Sigmoid colon (tissue), 7 donors: ENCODE measurements around the gene PRICKLE2. TPM values are rescaled to one million over a fixed set of nuclear protein-coding genes. Genes with fewer than 3 reads are reported as not detected.

Experiments used
- DNase-seq: peaks from one replicate; pipeline ENCODE4 v3.0.0-alpha.2; 2019
- H3K27ac ChIP-seq, 4 donors: fragments of 200-600 bp; sonication (generic); one replicate each; pipeline ENCODE4 v1.5.1; 2016 to 2019; ENCODE audit warnings: mild to moderate bottlenecking in 1 of 4
- H3K27me3 ChIP-seq, 3 donors: fragments of 200-600 bp; sonication (generic); one replicate each; pipeline ENCODE4 v1.5.1; 2019; ENCODE audit warnings: mild to moderate bottlenecking in 1 of 3
- H3K36me3 ChIP-seq, 4 donors: fragments of 200-600 bp; sonication (generic); one replicate each; pipeline ENCODE4 v1.5.1; 2016 to 2019
- H3K4me1 ChIP-seq, 4 donors: fragments of 200-600 bp; sonication (generic); one replicate each; pipeline ENCODE4 v1.5.1; 2017 to 2019
- H3K4me3 ChIP-seq, 4 donors: fragments of 200-600 bp; sonication (generic); one replicate each; pipeline ENCODE4 v1.5.1; 2017 to 2019; ENCODE audit warnings: mild to moderate bottlenecking in 2 of 4, moderate library complexity in 1 of 4
- H3K9me3 ChIP-seq, 4 donors: fragments of 200-600 bp in 3 of 4; sonication (generic) in 3 of 4; one replicate each; pipeline versions ENCODE4 v1.5.1 to v1.6.1; 2013 to 2019
- EP300 ChIP-seq, 4 donors: sonication (generic); formaldehyde crosslinking; IDR thresholded peaks; one replicate each; pipeline ENCODE4 v1.6.1; 2017; ENCODE audit warnings: antibody characterized with exemption in 4 of 4
- POLR2A ChIP-seq, 2 donors: fragments of 450-650 bp; IDR thresholded peaks; one replicate each; pipeline ENCODE4 v1.6.1; 2016; ENCODE audit warnings: antibody characterized with exemption in 2 of 2, mild to moderate bottlenecking in 2 of 2, moderate library complexity in 2 of 2
- POLR2AphosphoS5 ChIP-seq, 4 donors: sonication (generic); formaldehyde crosslinking; IDR thresholded peaks; one replicate each; pipeline ENCODE4 v1.6.1; 2017; ENCODE audit warnings: antibody characterized with exemption in 4 of 4
- WGBS, 2 donors: extraction: QIAGEN DNeasy Blood & Tissue Kit; methylation state at CpG; one replicate each; pipeline ENCODE4 v1.1.7; 2013; 5-methylcytosine and 5-hydroxymethylcytosine counted together
- intact Hi-C: fragments of 100-400 bp; cut with DNase I; formaldehyde crosslinking; loops from one replicate; pipeline ENCODE4 v1.15.1; 2023
- polyA plus RNA-seq, 3 donors: library from polyadenylated mRNA; stranded (reverse); fragments of 200-250 nt; gene quantifications; one replicate each; pipeline ENCODE4 v1.2.3, GENCODE V29; 2013
- total RNA-seq, 4 donors: library from RNA; depleted of rRNA; stranded (reverse); fragments of >200 nt; gene quantifications; one replicate each; pipeline ENCODE4 v1.1.0, GENCODE V29; 2016
- TF ChIP-seq, protein P1 (sequence below), 4 experiments: fragments of 450-650 bp in 3 of 4; fragments of 200-600 bp in 1 of 4; IDR thresholded peaks; one replicate each; pipeline ENCODE4 v1.5.1; 2016 to 2019; ENCODE audit warnings: antibody characterized with exemption in 4 of 4, mild to moderate bottlenecking in 3 of 4, moderate library complexity in 2 of 4
- donor health status: healthy with polysubstance abuse.
- donor health status: Bipolar disorder and iron deficiency.
- donor health status: healthy.

The PRICKLE2 gene
- total and polyA plus RNA-seq, 7 donors, result 0.69 to 96.7 (median 61.1) TPM

DNA sequence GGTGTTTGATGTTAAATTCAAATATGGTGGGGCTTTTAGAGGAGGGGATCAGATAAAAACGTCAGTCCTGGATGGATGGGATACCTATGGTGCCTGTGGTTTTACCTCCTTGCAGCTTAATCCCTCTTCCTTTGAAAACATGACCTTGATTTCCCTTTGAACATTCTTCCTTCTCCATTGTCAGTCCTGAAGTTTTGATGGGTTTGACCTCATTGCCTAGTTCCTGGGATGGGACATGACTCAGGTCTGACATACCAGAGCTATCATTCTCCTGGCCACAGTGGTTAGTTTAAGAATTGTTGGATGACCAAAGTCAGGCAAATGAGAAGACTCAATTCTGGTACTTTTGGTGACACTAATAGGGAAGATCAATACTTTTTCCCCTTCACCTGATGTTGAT lies 87.2 kb downstream of the PRICKLE2 start:
- Histone ChIP-seq H3K9me3 (no peaks in the 10 kb centered on the region), H3K27ac (peak overlapping the region in 3 of 4 donors; percentile 10 to 35 (median 21)), H3K27me3 (no peaks in the 10 kb centered on the region), H3K4me1 (peaks cover 0 to 69% (median 58%) of the 10 kb centered on the region in 4 donors), H3K4me3 (no peak overlapping the region), H3K36me3 (peaks cover 0 to 35% (median 3%) of the 10 kb centered on the region in 4 donors)
- WGBS, 2 donors, result 65% methylated on average over 1 of the region's 1 CpG
- no peak for DNase-seq
- intact Hi-C loops, result loop anchor here (5.0 kb wide), 1 partner anchor 259 kb away; no protein-coding TSS in a partner anchor
- TF ChIP-seq POLR2A (IDR thresholded peaks at IDR 0.05) (no peak), POLR2AphosphoS5 (IDR thresholded peaks at IDR 0.05) (no peak), EP300 (IDR thresholded peaks at IDR 0.05) (no peak)
- TF ChIP-seq, protein P1, sequence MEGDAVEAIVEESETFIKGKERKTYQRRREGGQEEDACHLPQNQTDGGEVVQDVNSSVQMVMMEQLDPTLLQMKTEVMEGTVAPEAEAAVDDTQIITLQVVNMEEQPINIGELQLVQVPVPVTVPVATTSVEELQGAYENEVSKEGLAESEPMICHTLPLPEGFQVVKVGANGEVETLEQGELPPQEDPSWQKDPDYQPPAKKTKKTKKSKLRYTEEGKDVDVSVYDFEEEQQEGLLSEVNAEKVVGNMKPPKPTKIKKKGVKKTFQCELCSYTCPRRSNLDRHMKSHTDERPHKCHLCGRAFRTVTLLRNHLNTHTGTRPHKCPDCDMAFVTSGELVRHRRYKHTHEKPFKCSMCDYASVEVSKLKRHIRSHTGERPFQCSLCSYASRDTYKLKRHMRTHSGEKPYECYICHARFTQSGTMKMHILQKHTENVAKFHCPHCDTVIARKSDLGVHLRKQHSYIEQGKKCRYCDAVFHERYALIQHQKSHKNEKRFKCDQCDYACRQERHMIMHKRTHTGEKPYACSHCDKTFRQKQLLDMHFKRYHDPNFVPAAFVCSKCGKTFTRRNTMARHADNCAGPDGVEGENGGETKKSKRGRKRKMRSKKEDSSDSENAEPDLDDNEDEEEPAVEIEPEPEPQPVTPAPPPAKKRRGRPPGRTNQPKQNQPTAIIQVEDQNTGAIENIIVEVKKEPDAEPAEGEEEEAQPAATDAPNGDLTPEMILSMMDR (IDR thresholded peaks at IDR 0.05), result no peak

- DNase-seq, result no peak
- intact Hi-C loops, result loop anchor here (5.0 kb wide), 1 partner anchor 262 kb away; no protein-coding TSS in a partner anchor
- TF ChIP-seq POLR2AphosphoS5 (IDR thresholded peaks at IDR 0.05), result no peak
- TF ChIP-seq EP300 (IDR thresholded peaks at IDR 0.05), result no peak
- no peak for TF ChIP-seq POLR2A (IDR thresholded peaks at IDR 0.05)
- TF ChIP-seq, protein P1 (IDR thresholded peaks at IDR 0.05), result no peak
- no peaks in the 10 kb centered on the region for H3K9me3 ChIP-seq
- H3K27me3 ChIP-seq, result no peaks in the 10 kb centered on the region
- peaks cover 0 to 12% (median 0%) of the 10 kb centered on the region in 4 donors for H3K36me3 ChIP-seq
- H3K4me3 ChIP-seq, result no peak overlapping the region
- peak overlapping the region in 2 of 4 donors; percentile 45 to 74 for H3K27ac ChIP-seq
- peaks cover 0 to 68% (median 64%) of the 10 kb centered on the region in 4 donors for H3K4me1 ChIP-seq
- WGBS, 2 donors, result 81 to 87% methylated on average over 3 of the region's 3 CpGs
Measured at GRCh38 chr3:64134882-64135281, 90.4 kb downstream of the PRICKLE2 start.

DNA sequence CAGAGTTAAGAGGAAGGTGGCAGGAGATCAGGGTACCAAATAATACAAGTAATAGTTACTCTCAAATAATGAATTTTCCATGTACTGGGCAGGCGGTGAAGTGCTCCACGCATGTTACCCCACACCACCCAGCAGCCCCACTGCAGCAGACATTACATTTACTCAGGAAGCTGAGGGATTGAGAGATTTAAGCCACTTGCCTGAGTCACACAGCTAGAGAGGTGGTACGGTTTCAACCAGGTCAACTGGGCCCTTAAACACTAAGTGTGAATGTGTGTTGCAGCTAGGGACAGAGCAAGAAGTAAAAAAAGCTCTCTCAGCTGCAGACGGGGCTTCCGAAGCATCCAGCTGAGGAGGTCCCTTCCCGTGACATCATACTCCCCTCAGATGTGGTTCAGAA lies 91.3 kb downstream of the PRICKLE2 start:
- H3K36me3 ChIP-seq, result peaks cover 0 to 7% (median 0%) of the 10 kb centered on the region in 4 donors
- TF ChIP-seq, protein P1 (IDR thresholded peaks at IDR 0.05), result no peak
- TF ChIP-seq POLR2AphosphoS5 (IDR thresholded peaks at IDR 0.05), result no peak
- TF ChIP-seq EP300 (IDR thresholded peaks at IDR 0.05), result no peak
- TF ChIP-seq POLR2A (IDR thresholded peaks at IDR 0.05), result no peak
- no peaks in the 10 kb centered on the region for H3K9me3 ChIP-seq
- 92 to 95% methylated on average over 6 of the region's 6 CpGs for WGBS, 2 donors
- no peak for DNase-seq
- H3K27me3 ChIP-seq, result no peaks in the 10 kb centered on the region
- intact Hi-C loops, result no loop called here
- peaks cover 0 to 63% (median 57%) of the 10 kb centered on the region in 4 donors for H3K4me1 ChIP-seq
- H3K4me3 ChIP-seq, result no peak overlapping the region
- peak overlapping the region in 3 of 4 donors; percentile 14 to 74 (median 51) for H3K27ac ChIP-seq

- intact Hi-C loops, result no loop called here
- no peak overlapping the region for H3K4me3 ChIP-seq
- no peak for DNase-seq
- peak overlapping the region; percentile 14 to 74 (median 44) for H3K27ac ChIP-seq
- TF ChIP-seq, protein P1 (IDR thresholded peaks at IDR 0.05), result no peak
- TF ChIP-seq POLR2A (IDR thresholded peaks at IDR 0.05) (no peak), EP300 (IDR thresholded peaks at IDR 0.05) (no peak), POLR2AphosphoS5 (IDR thresholded peaks at IDR 0.05) (no peak)
- WGBS, 2 donors, result 70 to 87% methylated on average over 2 of the region's 2 CpGs
- H3K4me1 ChIP-seq, result peaks cover 0 to 55% (median 51%) of the 10 kb centered on the region in 4 donors
- H3K36me3 ChIP-seq, result peaks cover 0 to 9% (median 0%) of the 10 kb centered on the region in 4 donors
- H3K9me3 ChIP-seq, result no peaks in the 10 kb centered on the region
- H3K27me3 ChIP-seq, result no peaks in the 10 kb centered on the region
Measured at GRCh38 chr3:64133272-64133671, 92.0 kb downstream of the PRICKLE2 start.
